ENCODE data around the gene TENM3.
"Not testable (repeated sequence)": the region's sequence is repeated elsewhere in the genome, so short reads cannot be mapped to it uniquely, and the experiment has no call there.

TENM3 gene

GRCh38 chr4:182243204-182243603, at the start of gene TENM3:
Gene TENM3 (plus strand): TSS chr4:182243402. CDS start chr4:182324021, 80,619 bp downstream.
- DNase-seq: not testable (repeated sequence)

GRCh38 chr4:182194091-182194824, 48.9 kb upstream of the TENM3 start:
- no peak for DNase-seq

- no peak for DNase-seq
These were observed 45.6 kb upstream of the TENM3 start for GRCh38 chr4:182197611-182198010.

- no peak for DNase-seq
These were observed 41.3 kb upstream of the TENM3 start for GRCh38 chr4:182201871-182202270.

GRCh38 chr4:182202650-182203049, 40.6 kb upstream of the TENM3 start:
- DNase-seq: no peak

GRCh38 chr4:182203872-182204411, 39.3 kb upstream of the TENM3 start:
- no peak for DNase-seq

- no peak for DNase-seq
These were observed 37.9 kb upstream of the TENM3 start for GRCh38 chr4:182205306-182205705.

GRCh38 chr4:182206266-182206665, 36.9 kb upstream of the TENM3 start:
- DNase-seq: no peak

GRCh38 chr4:182206916-182207315, 36.3 kb upstream of the TENM3 start:
- no peak for DNase-seq

- no peak for DNase-seq
These were observed 35.3 kb upstream of the TENM3 start for GRCh38 chr4:182207830-182208396.

- no peak for DNase-seq
These were observed 34.6 kb upstream of the TENM3 start for GRCh38 chr4:182208526-182209050.

- DNase-seq: no peak
These were observed 30.9 kb upstream of the TENM3 start for GRCh38 chr4:182212211-182212761.

GRCh38 chr4:182213004-182213403, 30.2 kb upstream of the TENM3 start:
- DNase-seq: no peak

GRCh38 chr4:182215148-182215547, 28.1 kb upstream of the TENM3 start:
- DNase-seq: no peak

GRCh38 chr4:182216005-182216404, 27.2 kb upstream of the TENM3 start:
- DNase-seq: no peak

GRCh38 chr4:182219411-182220056, 23.7 kb upstream of the TENM3 start:
- no peak for DNase-seq

- no peak for DNase-seq
These were observed 21.2 kb upstream of the TENM3 start for GRCh38 chr4:182221987-182222386.

GRCh38 chr4:182222766-182223165, 20.4 kb upstream of the TENM3 start:
- DNase-seq: no peak

- no peak for DNase-seq
These were observed 19.5 kb upstream of the TENM3 start for GRCh38 chr4:182223708-182224107.

GRCh38 chr4:182224192-182224850, 18.9 kb upstream of the TENM3 start:
- no peak for DNase-seq

GRCh38 chr4:182225257-182225852, 17.8 kb upstream of the TENM3 start:
- no peak for DNase-seq

GRCh38 chr4:182227611-182228010, 15.6 kb upstream of the TENM3 start:
- DNase-seq: no peak

Data from SHP77 treated with DMSO at 0.1 percent for 48 hours (cell line).